ENCODE measurements around the gene CIPC. TPM values are rescaled to one million over a fixed set of nuclear protein-coding genes. Genes with fewer than 3 reads are reported as not detected.

Gene CIPC
- total RNA-seq, 6 experiments from 2014 or later, result 9.1 to 12.5 (median 11.5) TPM

DNA sequence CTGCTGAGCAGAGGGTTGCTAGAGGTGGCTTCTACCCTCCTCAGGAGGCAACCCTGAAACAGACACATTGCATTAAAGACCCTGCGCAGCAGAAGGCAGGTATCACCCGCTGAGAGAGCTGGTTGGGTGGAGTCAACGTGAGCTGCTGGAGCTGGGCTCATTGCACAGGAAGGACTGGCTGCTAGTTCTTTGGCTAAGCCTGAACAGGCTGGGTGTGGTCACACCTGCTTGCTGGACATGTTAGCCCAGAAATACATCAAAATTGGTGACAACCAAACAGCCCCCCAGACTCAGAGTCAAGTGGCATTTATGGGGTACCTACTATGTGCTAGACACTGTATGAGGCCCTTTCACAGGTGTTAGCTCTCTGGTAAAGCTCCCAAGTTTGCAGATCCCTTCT, 35.8 kb upstream of the CIPC start:
- peaks cover 26% of the 10 kb centered on the region for H3K4me1 Mint-ChIP-seq (ENCODE audit: low read depth)
- no peaks in the 10 kb centered on the region for H3K9me3 Mint-ChIP-seq
- no peak for DNase-seq
- H3K4me3 Mint-ChIP-seq, result no peak overlapping the region
- no peak for TF ChIP-seq CTCF (IDR thresholded peaks at IDR 0.05)
- no peak overlapping the region for H3K27ac Mint-ChIP-seq
- no peaks in the 10 kb centered on the region for H3K36me3 Mint-ChIP-seq (ENCODE audit: low read depth)
- peaks cover 3% of the 10 kb centered on the region for H3K27me3 Mint-ChIP-seq (ENCODE audit: insufficient read depth)

- no peak overlapping the region for H3K4me3 Mint-ChIP-seq
- no peak overlapping the region for H3K27ac Mint-ChIP-seq
- no peak for TF ChIP-seq CTCF (IDR thresholded peaks at IDR 0.05)
- H3K4me1 Mint-ChIP-seq (ENCODE audit: low read depth), result peaks cover 31% of the 10 kb centered on the region
- peaks cover 3% of the 10 kb centered on the region; the same call in 1 of the 2 replicates for H3K27me3 Mint-ChIP-seq (ENCODE audit: insufficient read depth)
- no peaks in the 10 kb centered on the region for H3K9me3 Mint-ChIP-seq
- no peaks in the 10 kb centered on the region for H3K36me3 Mint-ChIP-seq (ENCODE audit: low read depth)
- no peak for DNase-seq
These were observed 34.4 kb upstream of the CIPC start for GRCh38 chr14:77063571-77064171.

DNA sequence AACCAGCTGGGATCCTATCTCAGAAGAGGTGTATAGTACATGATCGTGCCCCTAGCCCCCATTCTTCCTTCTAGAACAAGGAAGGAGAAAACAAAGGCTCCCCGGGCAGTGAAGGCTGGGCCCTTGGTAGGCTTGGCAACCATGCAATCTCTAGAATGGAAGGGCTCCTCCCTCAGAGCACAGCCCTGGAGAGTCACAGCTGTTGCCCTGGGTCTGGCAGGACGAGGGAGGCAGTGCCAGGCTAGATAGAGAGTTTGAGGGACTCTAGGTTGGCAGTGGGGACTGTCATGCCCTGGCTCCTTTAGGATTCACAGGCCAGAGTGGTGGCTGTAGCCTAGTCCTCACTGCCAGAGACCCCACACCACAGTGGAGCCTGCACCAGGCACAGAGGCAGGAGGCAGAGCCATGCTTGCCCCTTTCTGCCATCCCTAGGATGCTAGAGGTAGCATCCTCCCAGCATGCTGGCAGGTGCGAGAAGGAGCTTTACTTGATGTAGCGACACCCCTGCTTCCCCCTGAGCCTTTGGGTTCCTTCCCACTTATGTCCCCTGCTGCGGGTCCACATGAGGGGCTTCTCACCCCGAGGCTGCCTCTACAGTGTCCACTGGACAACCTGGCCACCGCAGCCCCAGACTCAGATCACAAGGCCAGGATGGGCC, 33.4 kb upstream of the CIPC start:
- peaks cover 28% of the 10 kb centered on the region for H3K4me1 Mint-ChIP-seq (ENCODE audit: low read depth)

GRCh38 chr14:77065851-77066577, 32.0 kb upstream of the CIPC start:
- Mint-ChIP-seq H3K27me3 (ENCODE audit: insufficient read depth) (no peaks in the 10 kb centered on the region), H3K36me3 (ENCODE audit: low read depth) (no peaks in the 10 kb centered on the region), H3K9me3 (no peaks in the 10 kb centered on the region), H3K27ac (no peak overlapping the region), H3K4me1 (ENCODE audit: low read depth) (peaks cover 36% of the 10 kb centered on the region), H3K4me3 (no peak overlapping the region)
- no peak for DNase-seq
- TF ChIP-seq CTCF (IDR thresholded peaks at IDR 0.05), result no peak

More for the DNA sequence above, 33.4 kb upstream of the CIPC start:
- no peak for DNase-seq
- no peak overlapping the region for H3K27ac Mint-ChIP-seq
- no peak overlapping the region for H3K4me3 Mint-ChIP-seq
- no peak for TF ChIP-seq CTCF (IDR thresholded peaks at IDR 0.05)
- H3K9me3 Mint-ChIP-seq, result no peaks in the 10 kb centered on the region
- H3K36me3 Mint-ChIP-seq (ENCODE audit: low read depth), result no peaks in the 10 kb centered on the region
- H3K27me3 Mint-ChIP-seq (ENCODE audit: insufficient read depth), result peaks cover 1% of the 10 kb centered on the region; the same call in 1 of the 2 replicates

- H3K27ac Mint-ChIP-seq, result no peak overlapping the region
These were observed 31.4 kb upstream of the CIPC start for GRCh38 chr14:77066578-77067172.

More at GRCh38 chr14:77066578-77067172, 31.4 kb upstream of the CIPC start:
- Mint-ChIP-seq H3K9me3 (no peaks in the 10 kb centered on the region), H3K4me1 (ENCODE audit: low read depth) (peaks cover 42% of the 10 kb centered on the region), H3K36me3 (ENCODE audit: low read depth) (no peaks in the 10 kb centered on the region), H3K4me3 (no peak overlapping the region), H3K27me3 (ENCODE audit: insufficient read depth) (no peaks in the 10 kb centered on the region)
- TF ChIP-seq CTCF (IDR thresholded peaks at IDR 0.05), result no peak
- DNase-seq, result no peak
